Stimulated activated CD8-positive, alpha-beta memory T cell treated with anti-CD3 and anti-CD28 coated beads, Interleukin-2, amount 100 ng/mL, for 1 hour (primary cell): ENCODE results near the gene CADPS2.

Experiments used
- DNase-seq, 2 donors: peaks; one replicate each; pipeline ENCODE4 v3.0.0-alpha.2; 2020; ENCODE audit warnings: low read depth in 2 of 2

The CADPS2 gene

DNA sequence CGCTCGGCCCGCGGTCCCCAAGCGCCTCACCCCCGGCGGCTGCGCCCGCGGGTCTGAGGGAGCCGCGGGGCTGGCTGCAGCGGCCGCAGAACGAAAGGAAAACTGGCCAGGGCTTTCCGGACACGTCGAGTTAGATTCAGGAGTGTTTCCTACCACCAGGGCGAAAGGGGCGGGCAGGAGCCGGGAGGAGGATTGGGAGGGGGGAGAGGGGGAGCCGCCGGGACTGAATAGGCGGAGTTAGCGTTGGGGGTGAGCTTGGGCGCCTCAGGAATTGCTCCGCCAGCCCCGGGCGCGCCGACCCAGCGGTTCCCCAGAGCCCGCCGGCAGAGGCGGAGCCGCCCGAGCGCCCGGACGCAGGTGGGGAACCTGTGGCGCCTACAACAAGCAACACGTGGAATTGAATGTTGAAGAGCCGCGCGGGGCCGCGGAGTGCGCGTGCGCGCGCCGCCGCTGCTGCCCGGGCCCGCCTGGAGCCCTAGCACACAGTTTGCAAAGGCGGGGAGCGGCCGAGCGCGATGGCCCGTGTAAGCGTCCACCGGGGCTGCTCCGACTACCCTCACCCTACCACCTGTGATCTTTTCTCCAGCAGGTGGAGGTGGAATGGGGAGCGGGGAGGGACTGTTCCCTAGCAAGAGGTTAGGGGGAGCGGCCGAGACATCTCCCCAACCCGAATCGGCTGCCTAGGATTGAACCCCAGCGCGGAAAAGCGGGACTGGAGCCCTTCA, at the start of gene CADPS2:
CADPS2 (minus strand) TSS at position 104 of the 725 bp plus-strand sequence. CDS start 123 bp downstream, outside the sequence.
- DNase-seq = no peak

DNA sequence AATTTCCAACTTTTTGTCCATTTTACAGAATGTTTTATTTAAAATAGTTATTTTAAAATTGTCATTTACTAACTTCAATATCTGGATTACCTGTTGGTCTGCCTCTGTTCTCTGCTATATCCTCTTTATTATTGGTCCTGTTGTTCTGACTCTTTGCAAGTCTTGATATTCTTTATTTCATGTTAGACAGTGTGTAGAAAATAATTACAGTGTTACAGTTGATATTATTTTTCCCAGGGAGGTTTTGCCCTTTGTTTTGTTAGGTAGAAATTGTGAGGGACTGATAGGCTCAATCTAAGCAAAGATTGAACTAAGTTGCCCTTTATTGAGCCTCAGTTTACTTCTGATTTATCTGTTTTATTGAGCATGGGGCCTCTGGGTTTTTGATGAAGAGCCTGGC, 49.4 kb upstream of the CADPS2 start:
- no peak for DNase-seq

DNA sequence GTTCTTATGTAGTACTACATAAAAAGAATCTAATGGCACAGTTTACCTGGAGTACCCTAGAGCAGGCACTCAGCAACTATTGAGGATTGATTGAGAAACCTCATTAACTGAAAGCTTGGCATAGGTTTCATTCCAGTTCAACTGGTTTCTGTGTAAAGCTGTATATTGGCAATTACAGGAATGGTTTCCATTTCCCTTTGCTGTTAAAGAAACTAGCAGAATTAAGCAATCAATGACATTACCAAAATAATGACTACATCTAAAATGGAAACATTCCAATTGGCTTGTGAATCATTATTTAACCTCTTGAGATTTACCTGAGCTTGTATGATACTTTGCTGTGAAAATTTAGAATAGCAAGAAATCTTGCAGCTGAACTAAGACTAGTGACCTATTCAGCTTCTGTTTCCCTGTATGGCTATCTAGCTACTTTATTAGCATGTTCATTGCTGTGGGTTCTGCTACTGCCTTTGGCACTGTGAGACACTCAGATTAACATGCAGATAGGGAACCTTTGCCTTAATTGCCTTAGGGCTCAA, 33.5 kb upstream of the CADPS2 start:
- DNase-seq = no peak

DNA sequence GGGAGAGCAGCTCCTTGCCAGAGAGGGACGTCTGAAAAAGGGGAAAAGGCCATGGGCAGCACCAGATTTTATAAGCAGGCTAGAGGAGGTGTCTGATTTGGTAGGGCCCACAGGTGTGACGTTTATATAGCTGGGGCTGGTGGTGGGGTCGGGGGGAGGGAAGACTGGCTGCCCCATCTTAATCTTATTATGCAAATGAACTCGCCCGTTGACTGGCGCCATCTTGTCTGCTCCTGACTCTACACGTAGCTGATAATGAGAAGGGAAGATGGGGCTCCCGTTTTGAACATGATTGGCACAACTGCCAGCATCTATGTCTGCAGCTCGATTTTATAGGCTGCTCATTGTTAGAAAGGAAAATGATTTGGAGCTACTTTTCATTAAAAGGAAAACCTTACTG, 28.6 kb upstream of the CADPS2 start:
- DNase-seq = no peak

DNA sequence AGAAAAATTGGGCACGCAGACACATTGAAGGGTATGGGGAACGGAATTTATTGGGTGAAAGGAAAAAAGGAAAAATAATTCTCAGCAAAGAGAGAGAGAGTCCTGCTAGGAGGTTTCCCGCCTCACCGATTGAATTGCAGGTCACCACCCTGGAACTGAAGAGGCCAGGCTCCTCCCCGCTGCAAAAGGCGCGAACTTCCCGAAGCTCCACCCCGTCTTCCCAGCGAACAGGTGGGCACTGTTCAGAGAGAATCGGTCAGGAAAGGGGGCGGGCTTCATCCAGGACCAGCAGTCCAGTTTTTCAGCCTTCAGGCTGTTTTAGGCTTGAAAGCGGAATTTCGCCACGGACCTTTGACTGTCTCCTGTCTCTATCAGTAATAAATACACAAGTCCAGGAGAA, 27.3 kb upstream of the CADPS2 start:
- DNase-seq = no peak

DNA sequence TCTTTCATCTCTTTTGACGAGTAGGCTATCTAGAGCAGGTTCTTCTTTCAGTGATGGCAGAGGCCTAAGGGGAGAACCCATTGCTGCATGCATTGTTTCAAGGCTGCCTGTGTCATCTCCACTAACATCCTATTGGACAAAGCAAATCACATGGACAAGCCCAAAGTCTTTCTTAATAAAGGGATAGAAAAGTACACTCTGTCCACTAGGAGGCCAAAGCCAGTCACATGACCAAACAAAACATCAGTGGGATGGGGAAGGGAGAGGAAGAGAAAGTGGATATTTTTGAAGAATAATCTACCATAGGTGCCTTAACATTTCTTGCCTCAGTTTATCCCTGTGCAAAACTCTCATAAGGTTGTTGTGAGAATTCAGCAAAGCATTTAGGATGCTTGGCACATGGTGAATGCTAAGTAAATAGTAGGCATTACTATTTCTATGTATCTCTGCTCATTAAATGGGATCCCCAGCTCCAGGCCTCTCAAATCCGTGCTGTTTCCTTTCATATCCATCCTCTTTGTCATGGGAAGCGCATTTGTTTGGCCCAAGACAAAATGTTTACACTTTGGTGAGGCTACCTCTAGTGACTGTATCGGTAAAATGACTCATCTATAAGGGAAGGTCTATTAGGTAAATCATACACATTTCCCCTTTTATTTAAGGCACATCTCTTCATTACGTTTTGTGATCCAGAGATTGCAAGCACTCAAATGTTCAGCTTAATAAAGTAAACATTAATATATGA, 16.7 kb upstream of the CADPS2 start:
- no peak for DNase-seq

DNA sequence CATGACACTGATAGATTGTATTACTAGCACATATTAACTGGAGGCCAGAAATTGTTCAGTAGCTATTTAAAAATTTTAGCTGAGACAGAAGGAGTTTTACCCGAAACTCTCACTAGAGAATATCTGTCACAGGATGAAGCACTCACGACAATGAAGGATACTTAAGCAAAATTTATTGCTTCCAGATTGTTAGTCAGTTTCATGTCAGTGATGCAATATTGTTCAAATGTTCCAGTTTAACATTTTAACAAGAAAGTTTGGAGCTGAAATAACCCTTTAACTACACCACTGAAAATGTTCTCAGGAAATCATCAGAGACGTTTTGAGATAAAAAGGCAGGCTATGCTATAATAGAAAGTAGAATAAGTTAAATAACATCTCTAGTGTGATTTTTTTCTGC, 15.0 kb upstream of the CADPS2 start:
- no peak for DNase-seq

DNA sequence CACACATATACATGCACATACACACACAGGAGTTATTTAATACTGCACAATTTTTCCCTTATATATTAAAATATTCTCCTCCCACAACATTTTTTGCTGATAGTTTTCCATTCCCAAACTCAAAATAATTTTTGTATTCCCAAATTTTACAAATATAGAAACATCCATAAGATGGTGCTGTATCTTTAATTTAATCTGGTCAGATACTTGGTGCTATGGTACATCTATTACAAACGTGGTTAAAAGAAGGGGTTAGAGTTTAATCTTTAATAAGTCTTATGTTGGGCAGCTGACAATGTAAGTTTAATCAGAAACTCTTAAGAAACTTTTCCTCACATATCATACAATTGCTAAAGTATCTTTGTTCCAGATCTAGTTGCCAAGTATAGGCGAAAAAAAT, 10.2 kb upstream of the CADPS2 start:
- DNase-seq = no peak

DNA sequence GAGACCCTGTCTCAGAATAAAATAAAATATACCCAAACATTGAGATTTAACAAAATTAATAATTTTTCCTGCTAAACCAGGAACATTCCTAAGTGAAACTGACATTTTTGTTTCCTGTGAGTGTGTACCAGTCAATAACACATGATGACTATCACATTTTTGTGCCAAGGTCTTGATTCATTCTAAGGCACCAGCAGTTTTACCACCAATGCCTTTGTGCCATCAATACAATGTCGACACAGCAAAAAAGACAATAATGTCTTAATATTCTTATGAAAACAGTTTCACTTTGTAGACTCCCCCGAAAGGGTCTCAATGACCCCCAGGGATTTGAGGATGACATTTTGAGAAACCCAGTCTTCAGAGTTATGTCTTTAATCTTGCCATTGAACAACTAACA, 7.2 kb upstream of the CADPS2 start:
- no peak for DNase-seq

DNA sequence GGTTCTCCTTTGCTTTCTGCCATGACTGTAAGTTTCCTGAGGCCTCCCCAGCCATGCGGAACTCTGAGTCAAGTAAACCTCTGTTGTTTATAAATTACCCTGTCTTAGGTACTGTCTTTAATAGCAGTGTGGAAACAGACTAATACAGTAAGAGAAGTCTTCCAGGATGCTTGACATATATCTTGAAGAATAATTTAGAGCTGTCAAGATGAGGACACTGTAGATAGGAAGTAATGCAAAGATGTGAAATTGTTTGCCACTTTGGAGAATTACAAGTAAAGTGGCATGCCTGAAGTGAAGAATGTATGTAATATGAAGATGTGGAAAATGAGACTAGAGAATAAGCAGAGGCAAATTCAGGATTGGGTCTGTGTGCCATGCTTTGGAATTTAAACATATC, 2.9 kb upstream of the CADPS2 start:
- DNase-seq = no peak

DNA sequence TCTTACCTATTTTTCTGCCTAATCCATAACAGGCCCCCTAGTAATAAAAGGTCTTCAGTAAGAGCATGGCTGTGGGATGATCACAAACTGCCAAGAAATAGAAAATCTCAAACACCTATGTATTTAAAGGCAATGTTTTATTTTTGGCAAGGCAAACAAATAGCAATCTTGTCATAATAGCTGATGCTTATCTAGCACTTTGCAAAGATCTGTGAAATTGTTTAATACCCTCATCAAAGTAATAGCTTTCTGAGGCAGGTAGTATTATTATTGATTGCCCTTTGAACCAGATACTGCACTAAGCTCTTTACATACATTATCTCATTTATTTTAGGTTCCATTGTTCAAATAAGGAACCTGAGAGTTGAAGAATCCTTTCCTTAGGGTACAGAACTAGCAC, 1.6 kb upstream of the CADPS2 start:
- no peak for DNase-seq

DNA sequence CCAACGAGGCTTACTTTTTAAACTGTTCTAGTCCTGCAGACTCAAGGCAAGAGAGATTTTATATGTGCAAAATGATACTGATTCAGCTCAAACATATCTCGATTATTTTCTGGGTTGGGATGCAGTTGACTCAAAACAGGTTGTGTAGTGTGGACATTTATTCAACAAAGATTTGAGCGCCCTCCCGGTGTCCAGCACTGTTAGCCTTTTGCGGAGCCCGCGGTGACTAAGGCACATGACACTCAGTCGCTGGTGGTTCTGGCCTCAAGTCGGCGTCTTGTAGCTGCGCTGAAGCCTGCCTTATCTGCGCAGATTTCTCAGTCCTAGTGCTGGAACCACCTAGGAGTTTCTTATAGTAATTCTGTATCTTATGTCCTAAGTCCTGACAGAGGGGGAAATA, 938 bp upstream of the CADPS2 start:
- DNase-seq = no peak

DNA sequence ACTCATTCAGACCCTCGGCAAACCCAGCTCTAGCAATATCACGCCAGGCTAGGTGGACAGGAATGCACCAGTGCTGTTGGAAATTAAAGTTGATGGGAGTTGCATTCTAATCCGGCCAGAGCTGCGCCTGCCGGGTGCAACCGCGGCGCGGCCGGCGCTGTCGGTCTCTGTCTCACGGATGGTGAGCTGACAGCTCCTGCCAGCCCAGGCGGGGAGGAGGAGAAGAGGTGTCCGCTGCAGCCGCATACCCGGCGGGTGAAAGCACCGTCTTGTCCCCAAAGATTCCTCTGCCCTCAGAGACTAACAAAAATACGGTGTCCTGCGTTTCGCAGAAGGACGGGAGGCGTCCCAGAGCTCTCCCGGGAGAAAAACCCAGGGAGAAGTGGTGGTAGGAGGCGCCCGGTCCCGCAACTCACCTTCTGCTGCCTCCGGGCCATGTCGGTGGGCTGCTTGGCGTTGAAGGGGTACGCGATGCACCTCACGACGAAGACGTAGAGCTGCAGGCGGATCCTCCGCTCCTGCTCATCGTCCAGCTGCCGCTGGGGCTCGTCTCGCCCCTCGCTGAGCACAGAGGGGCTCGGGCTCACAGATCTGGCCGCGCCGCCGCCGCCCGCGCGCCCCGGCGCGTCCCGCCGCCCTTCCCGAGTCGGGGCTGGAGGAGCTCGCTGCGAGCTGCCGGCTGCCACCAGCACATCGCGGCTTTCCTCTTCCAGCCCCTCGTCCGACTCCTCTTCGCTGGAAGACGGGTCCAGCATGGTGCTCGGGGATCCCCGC, 490 bp downstream of the CADPS2 start:
- no peak for DNase-seq

DNA sequence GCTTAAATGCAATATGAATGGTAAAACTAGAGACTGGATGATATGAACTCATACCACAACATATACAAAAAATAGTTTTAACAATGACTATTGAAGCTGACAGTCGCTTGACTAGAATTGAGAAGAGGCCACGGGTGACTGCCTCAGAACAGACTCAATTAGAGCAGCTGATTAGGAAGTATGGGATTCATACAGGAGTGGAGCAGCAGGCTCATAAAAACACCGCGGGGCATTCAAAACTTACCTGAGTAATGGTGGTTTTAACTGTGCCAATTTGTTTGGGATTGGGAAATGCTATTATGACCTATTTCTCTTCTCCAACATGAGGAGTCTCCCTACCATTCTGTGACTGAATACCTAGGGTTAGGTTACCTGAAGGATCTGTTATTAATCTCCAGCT, 2.1 kb downstream of the CADPS2 start:
- DNase-seq = no peak

DNA sequence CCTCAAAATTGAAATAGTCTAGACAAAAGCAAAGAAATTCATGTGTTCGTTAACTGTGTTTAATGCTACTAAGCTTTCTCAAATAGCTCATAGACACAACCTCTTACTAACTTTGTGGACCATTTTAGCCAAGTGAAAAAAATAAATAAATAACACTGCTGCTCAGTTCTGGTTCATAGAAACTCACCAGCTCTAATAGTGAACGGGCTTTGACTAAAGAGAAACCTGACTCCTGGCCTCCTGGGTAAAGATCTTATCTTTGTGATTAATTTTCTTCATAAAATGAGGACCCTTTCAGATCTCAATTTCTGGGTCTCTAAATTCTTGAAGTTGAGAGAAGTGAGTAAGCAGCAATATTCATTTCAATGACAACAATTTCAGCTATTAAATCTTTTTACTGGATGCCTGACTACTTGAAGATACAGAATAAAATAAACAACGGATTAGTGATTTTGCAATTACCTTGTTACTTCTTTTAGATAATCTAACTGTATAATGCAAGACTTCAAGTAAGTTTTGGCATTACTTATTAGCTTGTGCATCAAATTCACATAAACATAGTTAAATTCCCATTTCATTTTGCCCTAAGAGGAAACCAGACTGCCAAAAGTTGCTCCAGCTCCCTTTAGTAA, 3.1 kb downstream of the CADPS2 start:
- no peak for DNase-seq

DNA sequence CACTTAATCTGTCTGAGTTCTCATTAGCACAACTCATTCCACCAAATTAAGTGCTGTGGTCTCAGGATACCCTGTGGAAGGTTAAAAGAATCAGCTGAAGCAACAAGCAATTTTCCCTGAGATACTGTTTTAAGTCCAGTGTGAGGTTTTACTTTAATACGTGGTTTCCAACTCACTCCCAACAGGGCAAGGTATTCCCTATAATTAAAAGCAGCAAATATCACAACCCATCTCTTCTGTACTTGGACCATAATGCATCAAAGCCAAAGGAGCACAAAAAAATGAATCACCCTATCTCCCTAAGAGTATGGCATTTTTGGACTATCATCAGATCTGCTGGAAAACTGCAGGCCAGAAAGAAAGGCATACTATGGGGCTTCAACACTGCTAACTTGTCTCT, 4.9 kb downstream of the CADPS2 start:
- no peak for DNase-seq

DNA sequence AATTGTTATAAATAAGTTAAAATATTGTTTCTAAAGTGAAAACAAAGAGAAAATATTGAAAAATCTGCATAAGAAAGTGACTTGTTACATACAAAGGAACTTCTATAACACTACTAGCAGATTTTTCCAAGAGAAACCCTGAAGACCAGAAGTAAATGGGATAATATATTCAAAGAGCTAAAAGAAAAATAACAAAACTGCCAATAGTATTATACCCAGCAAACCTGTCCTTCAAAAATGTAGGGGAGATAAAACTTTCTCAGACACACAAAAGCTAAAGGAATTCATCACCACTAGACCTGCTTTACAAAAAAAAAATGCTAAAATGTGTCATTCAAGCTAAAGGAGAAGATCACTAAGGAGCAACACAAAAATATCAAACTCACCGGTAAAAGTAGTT, 17.0 kb downstream of the CADPS2 start:
- no peak for DNase-seq

DNA sequence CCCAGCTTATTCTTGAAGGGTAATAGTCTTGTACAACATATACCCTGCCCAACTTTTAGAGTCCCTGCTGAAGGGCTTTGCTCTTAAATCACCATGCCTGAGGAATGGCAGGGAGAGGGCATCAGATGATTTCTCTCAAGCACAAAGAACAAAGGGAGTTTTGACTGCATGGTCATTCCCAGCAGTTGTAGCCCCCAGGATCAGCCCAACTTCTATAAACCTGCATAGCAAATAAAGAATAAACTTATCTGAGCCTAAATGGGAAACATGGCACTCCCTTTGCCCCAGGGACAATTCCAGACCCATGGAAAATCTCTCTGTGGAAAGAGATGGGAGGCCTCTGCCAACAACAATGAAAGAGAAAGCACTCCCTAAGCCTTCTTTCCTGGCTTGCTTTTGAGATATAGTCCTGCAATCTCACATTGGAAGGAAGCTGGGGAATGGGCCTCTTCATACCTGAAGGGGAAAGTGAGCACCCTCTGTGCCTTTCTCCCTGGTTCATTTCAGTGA, 18.7 kb downstream of the CADPS2 start:
- DNase-seq = no peak

DNA sequence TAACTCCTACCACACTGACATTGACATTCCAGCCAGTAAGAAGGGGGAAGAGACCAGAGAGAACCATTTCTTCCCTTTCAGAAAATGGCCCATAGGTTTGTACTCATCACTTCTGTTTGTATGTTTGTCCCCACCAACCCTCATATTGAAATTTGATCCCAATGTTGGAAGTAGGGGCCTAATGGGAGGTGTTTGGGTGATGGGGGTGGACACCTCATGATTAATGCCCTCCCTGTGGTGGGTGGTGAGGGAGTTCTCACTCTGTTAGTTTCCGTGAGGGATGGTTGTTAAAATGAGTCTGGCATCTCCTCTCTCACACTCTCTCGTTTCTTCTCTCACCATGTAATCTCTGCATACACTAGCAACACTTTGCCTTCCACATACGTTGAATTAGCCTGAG, 21.4 kb downstream of the CADPS2 start:
- DNase-seq = no peak

DNA sequence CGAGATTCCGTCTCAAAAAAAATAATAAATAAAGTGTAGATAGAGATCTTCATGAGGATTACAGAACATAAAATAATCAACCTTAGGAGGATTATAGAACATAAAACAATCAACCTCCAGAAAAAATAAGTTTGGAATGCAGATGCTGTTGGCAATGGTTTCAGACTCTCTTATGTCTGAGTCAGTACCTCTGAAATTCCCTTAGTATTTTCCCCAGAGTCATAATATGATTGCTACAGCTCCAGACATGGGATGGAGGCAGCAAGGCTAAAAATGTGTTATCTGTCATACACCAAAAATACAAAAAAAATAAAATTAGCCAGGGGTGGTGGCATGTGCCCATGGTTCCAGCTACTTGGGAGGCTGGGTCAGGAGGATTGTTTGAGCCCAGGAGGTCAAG, 22.2 kb downstream of the CADPS2 start:
- no peak for DNase-seq

DNA sequence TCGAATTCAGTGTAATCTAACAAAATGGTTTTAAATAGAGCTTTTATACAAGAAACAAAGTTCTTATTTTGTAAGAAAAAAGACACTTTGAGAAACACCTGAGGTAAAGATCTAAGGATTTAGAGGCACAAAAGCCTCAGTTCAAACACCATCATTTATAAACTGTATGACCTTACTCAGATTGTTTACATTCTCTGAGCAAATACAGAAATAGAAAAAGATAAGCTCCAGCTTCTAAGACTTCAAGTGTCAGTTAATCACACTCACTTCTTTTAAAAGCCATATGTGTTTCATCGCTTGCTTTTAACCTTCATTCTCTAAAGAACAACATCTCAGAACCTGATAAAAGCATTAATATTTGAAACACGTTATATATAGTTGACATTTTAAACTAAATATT, 27.9 kb downstream of the CADPS2 start:
- no peak for DNase-seq

DNA sequence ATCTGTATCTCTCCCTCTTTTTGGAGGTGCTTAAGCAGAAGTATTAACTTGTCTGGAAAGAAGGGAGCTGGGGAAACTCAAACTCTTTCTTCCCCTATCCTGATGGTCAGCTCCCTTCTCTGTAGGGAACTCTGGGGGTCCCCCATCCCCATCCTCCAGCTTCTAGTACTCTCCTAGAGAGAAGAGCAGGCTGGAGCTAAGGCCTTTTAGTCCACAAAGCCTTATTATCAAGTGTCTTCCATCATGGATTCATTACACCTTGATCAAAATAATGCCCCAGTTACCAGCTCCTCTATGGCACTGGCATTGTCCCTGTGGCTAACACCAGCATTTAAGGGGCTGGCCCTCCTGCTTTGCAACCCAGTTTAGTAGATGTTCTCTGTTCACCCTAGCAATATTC, 35.7 kb downstream of the CADPS2 start:
- DNase-seq = no peak
